ENCODE results near the gene ENDOD1.
A peak's percentile ranks its signal among the peaks of the same experiment; 100 is the strongest.
"Not testable (repeated sequence)": the region's sequence is repeated elsewhere in the genome, so short reads cannot be mapped to it uniquely, and the experiment has no call there.

Gene ENDOD1, protein sequence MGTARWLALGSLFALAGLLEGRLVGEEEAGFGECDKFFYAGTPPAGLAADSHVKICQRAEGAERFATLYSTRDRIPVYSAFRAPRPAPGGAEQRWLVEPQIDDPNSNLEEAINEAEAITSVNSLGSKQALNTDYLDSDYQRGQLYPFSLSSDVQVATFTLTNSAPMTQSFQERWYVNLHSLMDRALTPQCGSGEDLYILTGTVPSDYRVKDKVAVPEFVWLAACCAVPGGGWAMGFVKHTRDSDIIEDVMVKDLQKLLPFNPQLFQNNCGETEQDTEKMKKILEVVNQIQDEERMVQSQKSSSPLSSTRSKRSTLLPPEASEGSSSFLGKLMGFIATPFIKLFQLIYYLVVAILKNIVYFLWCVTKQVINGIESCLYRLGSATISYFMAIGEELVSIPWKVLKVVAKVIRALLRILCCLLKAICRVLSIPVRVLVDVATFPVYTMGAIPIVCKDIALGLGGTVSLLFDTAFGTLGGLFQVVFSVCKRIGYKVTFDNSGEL

DNA sequence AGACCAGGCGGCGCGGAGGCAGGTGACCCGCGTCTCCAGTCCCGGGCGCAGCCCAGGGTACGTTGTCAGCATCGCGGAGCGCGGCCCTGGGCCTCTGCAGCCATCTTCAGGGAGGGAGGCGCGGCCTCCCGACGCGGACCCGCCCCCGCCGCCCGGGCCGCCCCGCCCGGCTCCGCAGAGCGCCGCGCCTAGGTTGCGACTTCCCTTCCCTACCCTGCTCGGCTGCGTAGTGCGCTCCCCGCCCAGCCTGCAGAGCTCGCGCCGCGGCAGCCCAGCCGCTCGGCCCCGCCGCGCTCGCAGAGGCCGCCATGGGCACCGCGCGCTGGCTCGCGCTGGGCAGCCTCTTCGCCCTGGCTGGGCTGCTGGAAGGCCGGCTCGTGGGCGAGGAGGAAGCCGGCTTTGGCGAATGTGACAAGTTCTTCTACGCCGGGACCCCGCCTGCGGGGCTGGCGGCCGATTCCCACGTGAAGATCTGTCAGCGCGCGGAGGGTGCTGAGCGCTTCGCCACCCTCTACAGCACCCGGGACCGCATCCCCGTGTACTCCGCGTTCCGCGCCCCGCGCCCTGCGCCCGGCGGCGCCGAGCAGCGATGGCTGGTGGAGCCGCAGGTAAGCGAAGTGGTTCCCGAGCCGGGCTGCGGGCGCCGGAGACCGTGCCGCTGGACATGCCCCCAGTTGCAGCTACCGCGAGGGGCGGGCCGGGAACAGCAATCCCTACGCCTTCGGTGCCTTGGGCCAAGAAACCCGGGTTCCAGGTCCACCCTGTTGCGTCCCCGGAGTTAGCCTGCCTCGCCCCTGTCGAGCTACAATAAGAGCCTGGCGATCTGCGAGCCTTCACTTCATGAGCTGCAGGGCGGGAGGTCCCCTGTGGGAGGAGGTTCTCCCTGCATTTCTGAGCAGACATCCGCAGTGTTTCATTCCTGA, at the start of gene ENDOD1:
ENDOD1 (plus strand) TSS at position 227 of the 923 bp plus-strand sequence; CDS start at position 309, 82 bp downstream.
- DNase-seq, result peak; percentile 87 to 89

DNA sequence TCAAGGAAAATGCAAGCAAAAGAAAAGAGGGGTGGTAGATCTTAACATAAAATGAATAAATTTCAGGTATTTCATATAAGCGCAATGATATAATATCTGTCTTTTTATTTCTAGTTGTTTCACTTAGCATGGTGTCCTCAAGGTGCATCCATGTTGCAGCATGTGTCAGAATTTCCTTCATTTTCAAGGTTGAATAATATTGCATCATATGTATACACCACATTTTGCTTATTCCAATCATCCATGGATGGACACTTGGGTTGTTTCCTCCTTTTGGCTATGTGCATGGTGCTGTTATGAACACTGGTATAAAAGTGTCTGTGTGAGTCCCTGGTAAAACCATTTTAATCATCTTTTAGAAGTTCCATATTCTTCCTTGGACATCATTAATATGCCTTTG, 47.4 kb upstream of the ENDOD1 start:
- no peak for DNase-seq

DNA sequence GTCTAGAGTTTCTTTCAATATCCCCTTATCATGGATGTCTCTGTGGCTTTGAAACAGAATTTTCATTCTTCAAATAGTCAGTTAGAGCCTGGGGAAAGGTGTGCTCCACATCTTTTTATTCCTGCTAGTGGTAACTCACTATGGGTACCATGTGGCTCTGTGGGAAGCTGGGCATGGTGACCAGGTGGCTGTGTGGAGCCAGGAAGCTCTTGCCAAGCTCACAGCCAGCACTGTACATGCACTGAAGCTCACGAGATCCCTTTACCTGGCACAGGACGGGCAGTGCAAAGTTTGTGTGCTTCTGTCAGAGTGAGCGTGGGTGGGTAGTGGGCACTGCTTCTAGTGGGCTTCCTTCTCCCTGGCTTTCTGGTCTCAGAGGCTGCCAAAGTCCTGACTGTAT, 46.7 kb upstream of the ENDOD1 start:
- no peak for DNase-seq

DNA sequence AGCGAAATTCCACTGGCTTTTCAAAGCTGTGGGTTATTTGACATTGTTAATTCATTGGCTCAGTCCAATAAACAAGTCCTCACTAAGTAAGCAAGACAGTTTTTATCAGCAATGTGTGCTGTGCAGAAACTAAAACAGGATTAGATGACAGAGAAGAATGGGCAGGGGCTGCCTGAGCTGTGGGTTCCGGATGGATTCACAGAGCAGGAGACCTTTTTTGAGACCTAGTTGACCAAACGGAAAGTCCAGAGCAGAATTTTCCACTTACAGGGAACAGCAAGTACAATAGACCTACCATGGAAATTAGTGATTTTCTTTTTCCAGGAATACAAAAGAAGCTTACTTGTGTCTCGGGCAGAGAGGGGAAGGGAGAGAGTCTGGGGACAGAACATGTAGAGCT, 45.6 kb upstream of the ENDOD1 start:
- DNase-seq, result no peak

DNA sequence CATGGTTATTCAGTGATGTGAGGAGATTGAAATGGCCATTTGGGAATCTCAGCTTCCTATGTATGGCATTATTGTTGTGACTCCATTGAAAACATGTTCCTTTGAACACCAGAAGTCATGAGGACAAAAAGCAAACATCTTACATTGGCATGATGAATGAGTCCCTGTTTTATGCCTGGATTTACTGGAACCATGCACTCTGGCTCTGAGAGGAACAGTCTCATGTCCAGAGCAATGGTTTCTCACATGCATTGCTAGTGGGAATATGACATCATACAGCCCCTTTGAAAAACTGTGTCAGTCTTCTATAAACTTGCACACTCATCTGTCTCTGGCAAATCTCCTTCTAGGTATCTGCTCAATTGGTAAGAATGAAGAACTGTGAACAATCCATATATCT, 43.8 kb upstream of the ENDOD1 start:
- DNase-seq, result no peak

DNA sequence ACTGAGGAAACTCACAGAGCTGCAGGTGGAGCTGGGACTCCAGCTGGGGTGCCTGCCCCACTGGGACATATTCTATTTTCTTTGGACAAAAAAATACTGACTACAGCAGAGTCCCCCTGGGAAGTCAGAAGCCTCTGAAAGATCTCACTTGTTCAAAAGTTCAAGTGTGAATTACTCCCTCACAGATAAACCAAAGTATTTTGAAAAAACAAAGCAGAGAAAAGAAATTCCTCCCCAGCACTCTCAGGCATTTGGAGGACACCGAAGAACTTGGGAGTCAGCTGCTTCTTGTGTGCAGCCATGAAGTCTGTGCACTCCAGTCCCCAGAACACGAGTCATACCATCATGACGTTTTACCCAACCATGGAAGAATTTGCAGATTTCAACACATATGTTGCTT, 40.5 kb upstream of the ENDOD1 start, which contains the start of gene KDM4F:
KDM4F (plus strand) TSS at position 301 of the 400 bp plus-strand sequence.
- not testable (repeated sequence) for DNase-seq

DNA sequence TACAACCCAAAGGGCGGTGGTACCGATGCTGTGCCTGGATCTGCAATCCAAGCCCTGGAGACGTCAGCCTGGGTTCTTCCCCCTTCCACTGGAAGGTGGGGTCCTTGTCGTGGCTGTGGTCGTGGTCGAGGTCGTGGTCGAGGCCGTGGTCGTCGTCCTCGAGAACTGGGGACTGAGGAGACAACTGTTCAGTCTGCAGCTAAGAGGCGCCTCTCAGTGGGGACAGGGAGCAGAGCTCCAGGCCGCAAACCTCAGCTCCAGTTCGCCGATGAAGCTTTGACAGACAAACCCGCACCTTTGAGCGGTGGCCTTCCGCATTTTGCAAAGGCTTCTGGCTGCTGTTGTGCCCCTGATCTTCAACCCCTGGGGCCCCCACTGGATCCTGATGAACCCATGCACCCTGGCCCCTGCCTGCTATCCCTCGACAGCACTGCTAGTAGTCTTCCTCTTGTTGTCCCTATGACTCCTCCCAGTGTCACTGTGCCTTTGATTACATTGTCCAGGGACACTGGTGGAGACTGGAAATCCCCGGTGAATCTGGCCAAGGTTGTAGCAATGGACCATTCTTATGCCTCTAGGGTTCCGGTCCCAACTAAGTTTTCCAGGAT, 38.9 kb upstream of the ENDOD1 start:
- no peak for DNase-seq

DNA sequence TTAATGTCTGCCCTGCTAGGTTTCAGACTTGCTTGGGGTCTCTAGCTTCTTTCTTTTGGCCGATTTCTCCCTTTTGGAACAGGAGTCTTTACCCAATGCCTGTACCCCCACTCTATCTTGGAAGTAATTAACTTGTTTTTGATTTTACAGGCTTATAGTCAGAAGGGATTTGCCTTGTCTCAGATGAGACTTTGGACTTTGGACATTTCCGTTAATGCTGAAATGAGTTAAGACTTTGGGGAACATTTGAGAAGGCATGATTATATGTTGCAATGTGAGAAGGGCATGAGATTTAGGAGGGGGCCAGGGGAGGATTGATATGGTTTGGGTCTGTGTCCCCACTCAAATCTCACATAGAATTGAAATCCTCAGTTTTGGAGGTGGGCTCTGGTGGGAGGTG, 35.3 kb upstream of the ENDOD1 start:
- no peak for DNase-seq

DNA sequence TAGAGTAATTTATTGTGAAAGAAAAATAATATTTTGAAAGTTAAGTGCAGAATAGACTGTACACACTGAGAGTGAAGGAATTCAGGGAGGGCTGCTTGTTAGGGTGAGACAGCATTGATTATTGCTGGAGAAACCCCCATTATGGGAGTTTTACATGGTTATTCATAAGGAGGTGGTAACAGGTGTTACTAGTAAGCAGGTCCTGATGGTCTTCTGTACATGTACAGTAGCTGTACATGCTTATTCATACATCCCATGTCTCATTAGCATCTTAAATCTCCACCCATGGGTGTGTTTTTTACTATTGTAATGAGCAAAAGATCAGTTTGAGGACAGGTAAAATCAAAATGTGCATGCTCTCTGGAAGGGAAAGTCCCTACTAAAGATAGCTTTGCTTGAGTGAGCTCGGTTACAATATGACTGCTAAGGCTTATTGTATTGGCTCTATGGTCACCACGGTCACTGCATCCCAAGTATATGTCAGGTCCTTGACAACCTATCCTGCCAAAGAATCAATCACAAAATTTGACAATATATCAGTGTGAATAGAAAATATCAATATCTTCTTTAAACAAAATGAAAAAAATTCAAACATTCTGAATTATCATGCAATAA, 34.3 kb upstream of the ENDOD1 start:
- DNase-seq, result no peak

DNA sequence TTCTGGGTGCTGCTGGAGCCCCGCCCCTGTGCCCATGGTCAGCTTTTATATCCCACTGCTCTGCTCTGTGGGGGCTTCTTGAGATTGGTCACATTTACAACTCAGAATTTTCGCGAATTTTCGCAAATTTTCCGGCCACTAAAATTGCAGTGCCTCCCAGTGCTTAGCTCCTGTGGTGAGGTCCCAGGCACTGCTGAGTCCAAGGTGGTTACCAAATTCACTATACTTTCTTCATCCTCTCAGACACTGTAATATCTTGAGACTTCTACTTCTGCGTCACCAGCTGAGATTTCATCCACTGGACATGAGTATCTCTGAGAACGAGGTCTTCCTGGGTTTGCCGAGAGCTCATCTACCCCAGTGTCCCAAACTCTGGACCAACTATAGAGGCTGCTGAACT, 31.7 kb upstream of the ENDOD1 start:
- DNase-seq, result no peak

DNA sequence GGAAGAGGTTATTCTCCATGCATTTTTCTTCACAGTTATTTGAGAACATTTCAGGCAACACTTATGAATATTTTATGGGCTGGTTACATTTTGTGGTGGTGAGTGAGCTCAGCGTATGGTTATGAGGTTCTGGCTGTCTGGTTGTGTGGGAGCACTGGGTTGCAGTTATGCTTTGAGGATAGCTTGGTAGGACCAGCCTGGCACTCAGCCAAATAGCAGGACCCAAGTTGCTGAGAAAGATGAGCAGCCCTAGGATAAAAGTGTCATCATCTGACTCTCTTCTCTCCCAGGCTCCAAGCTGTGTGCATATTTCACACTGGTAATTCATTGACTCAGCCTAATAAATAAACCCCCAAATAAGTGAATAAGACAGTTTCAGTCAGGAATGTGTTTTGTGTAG, 31.0 kb upstream of the ENDOD1 start:
- DNase-seq, result no peak

DNA sequence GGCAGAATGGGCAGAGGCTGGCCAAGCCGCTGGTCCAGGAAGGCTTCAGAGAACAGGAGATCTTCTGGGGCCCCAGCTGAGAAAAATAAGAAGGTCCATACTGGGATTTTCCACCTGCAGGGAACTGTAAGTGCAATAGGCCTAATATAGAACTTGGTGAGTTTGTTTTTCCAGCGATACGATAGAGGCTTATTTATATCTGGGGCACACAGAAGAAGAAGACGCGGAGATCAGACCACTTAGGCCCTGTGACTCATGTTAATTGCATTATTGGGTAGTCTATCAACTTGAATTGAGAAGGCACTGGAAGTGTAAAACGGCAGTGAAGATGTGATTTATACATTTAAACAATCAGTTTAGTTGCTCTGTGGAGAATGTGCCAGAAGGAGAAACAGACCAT, 30.6 kb upstream of the ENDOD1 start:
- no peak for DNase-seq

DNA sequence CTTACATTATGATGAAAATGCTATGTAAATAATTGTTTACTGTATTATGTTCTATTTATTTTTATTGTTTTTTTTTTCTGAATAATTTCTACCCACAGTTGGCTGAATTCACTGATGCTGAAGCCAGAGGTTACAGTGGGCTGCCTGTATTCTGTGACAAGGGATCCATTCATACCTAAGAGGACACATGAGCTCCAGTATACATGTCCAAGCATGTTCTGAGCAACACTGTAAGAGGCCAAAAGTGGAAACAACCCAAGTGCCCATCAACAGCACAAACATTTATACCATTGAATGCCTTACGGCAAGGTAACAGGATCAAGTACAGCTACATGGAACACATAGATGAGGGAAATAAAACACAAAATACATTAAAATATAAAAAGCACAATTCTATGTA, 24.3 kb upstream of the ENDOD1 start:
- no peak for DNase-seq

DNA sequence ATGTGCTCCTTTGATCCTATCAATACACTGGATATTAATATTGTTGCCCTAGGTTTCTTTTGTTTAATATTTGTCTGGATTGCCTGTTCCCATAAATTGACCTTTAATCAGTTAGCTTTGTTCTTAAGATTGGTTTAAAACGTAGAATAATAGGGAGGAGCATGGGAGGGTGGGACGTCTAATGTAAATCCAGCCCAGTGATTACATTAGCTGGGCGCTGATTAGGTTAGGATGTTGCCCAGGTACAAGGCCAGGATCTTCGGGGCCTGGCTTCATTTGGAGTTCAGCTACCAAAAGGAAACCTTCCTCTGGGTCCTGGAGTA, 23.0 kb upstream of the ENDOD1 start, which contains the start of gene SRSF8:
SRSF8 (plus strand) TSS at position 204 of the 323 bp plus-strand sequence. CDS start 308 bp downstream, outside the sequence.
- DNase-seq, result no peak

DNA sequence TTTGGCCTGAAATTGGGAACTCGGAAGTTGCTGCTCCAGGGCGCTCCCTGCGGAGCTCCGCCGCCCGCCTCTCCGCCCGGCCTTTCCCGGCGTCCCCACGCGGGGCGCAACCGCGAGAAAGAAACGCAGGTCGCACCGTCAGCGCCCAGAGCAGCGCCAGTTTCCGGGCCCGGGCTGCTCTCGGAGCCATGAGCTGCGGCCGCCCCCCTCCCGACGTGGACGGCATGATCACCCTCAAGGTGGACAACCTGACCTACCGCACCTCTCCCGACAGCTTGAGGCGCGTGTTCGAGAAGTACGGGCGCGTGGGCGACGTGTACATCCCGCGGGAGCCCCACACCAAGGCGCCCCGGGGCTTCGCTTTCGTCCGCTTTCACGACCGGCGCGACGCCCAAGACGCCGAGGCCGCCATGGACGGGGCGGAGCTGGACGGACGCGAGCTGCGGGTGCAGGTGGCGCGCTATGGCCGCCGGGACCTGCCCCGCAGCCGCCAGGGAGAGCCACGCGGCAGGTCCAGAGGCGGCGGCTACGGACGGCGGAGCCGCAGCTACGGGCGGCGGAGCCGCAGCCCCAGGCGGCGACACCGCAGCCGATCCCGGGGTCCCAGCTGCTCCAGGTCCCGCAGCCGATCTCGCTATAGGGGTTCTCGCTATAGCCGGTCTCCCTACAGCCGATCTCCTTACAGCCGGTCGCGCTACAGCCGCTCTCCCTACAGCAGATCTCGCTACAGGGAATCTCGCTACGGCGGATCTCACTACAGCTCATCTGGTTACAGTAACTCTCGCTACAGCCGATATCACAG, 22.4 kb upstream of the ENDOD1 start:
- DNase-seq, result peak; percentile 82 to 85

DNA sequence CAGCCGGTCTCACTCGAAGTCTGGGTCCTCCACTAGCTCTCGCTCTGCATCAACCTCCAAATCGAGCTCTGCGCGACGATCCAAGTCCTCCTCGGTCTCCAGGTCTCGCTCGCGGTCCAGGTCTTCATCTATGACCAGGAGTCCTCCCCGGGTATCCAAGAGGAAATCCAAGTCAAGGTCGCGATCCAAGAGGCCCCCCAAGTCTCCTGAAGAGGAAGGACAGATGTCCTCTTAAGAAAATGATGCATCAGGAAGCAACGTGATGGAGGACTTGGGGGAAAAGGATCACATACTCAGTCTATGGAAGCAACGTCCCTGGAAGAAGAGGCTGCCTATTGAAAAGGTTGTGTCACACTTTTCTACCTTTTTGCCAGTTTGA, 21.8 kb upstream of the ENDOD1 start:
- DNase-seq, result no peak

DNA sequence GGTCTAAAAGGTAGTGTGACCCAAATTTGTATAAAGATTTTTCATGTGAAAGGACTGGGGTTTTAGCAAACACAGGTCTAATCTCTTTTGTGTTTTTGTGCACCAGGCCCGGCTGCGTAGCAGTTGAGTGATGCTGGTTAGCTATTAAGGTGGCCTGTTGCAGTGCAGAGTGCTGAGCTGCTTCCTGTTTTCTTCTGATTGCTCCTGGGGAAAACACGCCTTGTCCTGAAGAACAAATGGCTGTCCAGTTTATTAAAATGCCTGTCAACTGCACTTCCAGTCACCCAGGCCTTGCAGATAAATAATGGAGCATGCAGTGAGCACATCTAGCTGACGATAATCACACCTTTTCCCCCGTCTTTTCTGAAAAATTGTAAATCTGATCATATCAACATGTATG, 21.1 kb upstream of the ENDOD1 start:
- DNase-seq, result peak; percentile 62 to 69

DNA sequence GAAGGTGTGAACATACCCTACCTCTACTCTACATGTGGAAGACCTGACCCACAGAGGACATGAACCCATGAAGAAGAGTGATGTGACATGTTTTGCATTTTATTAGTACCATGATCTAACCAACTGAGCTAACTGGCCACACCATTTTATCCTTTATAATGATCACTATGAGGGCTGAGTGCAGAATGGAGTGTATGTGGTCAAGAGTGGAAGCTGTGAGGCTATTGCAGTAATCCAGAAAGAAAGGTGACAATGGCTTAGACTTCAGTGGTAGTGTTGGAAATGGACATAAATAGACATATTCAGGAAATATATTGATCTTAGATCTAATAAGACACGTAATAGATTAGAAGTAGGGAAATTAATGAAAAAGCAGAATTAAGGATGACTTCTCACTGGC, 19.2 kb upstream of the ENDOD1 start:
- DNase-seq, result no peak

DNA sequence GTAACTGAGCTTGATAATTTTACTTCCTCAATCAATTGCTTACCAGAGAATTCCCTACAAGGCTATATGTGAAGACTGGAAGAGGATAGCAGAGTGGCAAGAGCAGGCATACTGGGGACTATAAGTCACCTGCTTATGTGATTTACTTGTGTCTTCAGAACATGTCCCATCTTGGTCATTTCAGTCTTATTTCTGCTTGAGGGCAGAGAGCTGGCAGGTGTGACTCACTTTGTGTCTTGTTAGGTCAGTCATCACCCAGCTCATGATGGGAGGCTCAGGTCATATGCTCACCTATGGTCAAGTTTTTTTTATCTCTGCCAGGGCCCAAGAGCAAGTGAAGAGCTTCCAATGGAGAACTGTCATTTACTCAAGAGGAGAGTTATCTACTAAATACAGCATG, 16.7 kb upstream of the ENDOD1 start:
- DNase-seq, result no peak

DNA sequence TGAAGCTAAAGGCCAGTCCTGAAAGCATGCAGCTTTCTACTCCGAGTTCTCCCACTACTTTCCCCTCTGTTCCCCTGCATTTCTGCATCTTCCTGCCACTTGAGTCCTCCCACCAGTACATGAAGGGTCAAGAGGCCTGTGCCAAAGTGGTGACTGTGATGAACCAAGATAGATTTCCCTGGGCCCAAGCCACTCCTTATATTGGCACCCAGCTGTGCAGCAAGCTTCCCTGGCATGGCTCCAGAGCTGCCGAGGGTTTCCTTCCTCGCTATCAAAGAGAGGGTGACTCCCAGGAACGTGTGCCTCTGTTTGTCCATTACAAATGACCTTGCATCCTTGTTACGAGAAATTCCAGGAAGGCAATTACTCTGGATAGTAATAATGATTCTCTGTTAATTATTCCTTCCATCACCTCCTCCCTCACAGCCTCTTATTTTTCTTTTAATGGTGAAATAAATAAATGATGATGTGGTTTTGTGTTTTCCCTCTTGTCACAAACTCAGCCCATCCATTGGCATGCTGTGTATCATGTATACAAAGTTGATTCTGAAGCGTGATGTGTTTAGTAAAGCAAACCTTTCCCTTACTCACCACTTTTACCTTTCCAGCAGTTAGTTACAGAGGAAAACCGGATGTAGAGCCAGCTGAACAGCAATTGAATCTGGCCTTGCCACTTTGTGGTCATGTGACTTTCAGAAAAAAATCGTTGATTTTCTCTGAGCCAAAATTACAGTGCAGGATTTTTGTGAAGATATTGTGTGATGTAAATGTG, 14.7 kb upstream of the ENDOD1 start:
- DNase-seq, result no peak

DNA sequence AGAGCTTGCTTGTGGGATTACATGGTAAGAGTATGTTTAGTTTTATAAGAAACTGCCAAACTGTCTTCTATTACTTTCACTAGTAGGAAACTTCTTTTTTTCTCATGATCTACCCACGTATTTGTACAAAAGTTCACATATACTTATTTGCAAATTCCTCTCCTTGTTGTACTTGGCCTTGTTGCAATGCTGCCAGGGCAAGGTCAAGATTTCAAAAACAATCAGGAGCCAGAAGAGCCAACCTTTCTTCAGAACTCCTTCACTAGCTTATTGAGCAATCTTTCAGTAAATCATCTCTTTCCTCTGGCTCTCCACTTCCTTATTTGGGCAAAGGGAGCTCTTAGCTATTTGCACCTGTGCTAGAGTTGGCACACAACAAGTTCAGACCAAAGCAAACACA, 13.2 kb upstream of the ENDOD1 start:
- no peak for DNase-seq
